Measurements from ENCODE around the gene UBASH3A. TPM values are rescaled to one million over a fixed set of nuclear protein-coding genes. Genes with fewer than 3 reads are reported as not detected.

UBASH3A gene
- total and polyA plus RNA-seq, 4 donors, result 0.58 to 0.88 (median 0.67) TPM

- Histone ChIP-seq H3K9ac (ENCODE audit: insufficient read depth in 1 of 2, low read length in 2 of 2) (no peak overlapping the region), H3K27me3 (ENCODE audit: control insufficient read depth in 3 of 3, insufficient read depth in 3 of 3, low read length in 2 of 3) (no peaks in the 10 kb centered on the region), H3K36me3 (ENCODE audit: control insufficient read depth in 4 of 4, insufficient read depth in 4 of 4, low read length in 4 of 4) (no peaks in the 10 kb centered on the region), H3K9me3 (ENCODE audit: control insufficient read depth in 4 of 4, insufficient read depth in 3 of 4, low read length in 3 of 4) (no peaks in the 10 kb centered on the region), H3K4me1 (ENCODE audit: control insufficient read depth in 5 of 5, insufficient read depth in 5 of 5, low read length in 5 of 5) (peaks cover 0 to 2% (median 0%) of the 10 kb centered on the region in 5 donors), H3K4me3 (no peak overlapping the region), H3K27ac (ENCODE audit: low read depth in 1 of 2, low read length in 1 of 2) (peak overlapping the region in 1 of 2 donors; percentile 26)
- 91 to 94% methylated on average over 9 of the region's 9 CpGs for WGBS, 2 donors
- no peak for TF ChIP-seq CTCF (IDR thresholded peaks at IDR 0.05; ENCODE audit: control extremely low read depth, extremely low read depth)
- DNase-seq, result no peak
- ATAC-seq (ENCODE audit: insufficient read depth, low FRiP score), result no peak
These were observed 69.9 kb downstream of the UBASH3A start for GRCh38 chr21:42473498-42474042.

- peaks cover 0 to 2% (median 0%) of the 10 kb centered on the region in 5 donors for H3K4me1 ChIP-seq (ENCODE audit: control insufficient read depth in 5 of 5, insufficient read depth in 5 of 5, low read length in 5 of 5)
- peak; percentile 77 for ATAC-seq (ENCODE audit: insufficient read depth, low FRiP score)
- no peak for TF ChIP-seq CTCF (IDR thresholded peaks at IDR 0.05; ENCODE audit: control extremely low read depth, extremely low read depth)
- no peaks in the 10 kb centered on the region for H3K9me3 ChIP-seq (ENCODE audit: control insufficient read depth in 4 of 4, insufficient read depth in 3 of 4, low read length in 3 of 4)
- no peak overlapping the region for H3K9ac ChIP-seq (ENCODE audit: insufficient read depth in 1 of 2, low read length in 2 of 2)
- no peak for DNase-seq
- H3K27ac ChIP-seq (ENCODE audit: low read depth in 1 of 2, low read length in 1 of 2), result peak overlapping the region in 1 of 2 donors; percentile 26
- no peaks in the 10 kb centered on the region for H3K27me3 ChIP-seq (ENCODE audit: control insufficient read depth in 3 of 3, insufficient read depth in 3 of 3, low read length in 2 of 3)
- H3K36me3 ChIP-seq (ENCODE audit: control insufficient read depth in 4 of 4, insufficient read depth in 4 of 4, low read length in 4 of 4), result no peaks in the 10 kb centered on the region
- 74 to 83% methylated on average over 14 of the region's 14 CpGs for WGBS, 2 donors
- H3K4me3 ChIP-seq, result no peak overlapping the region
These were observed 70.5 kb downstream of the UBASH3A start for GRCh38 chr21:42474043-42474831.

GRCh38 chr21:42475036-42475435, 71.3 kb downstream of the UBASH3A start:
- no peak for DNase-seq
- Histone ChIP-seq H3K9ac (ENCODE audit: insufficient read depth in 1 of 2, low read length in 2 of 2) (no peak overlapping the region), H3K27me3 (ENCODE audit: control insufficient read depth in 3 of 3, insufficient read depth in 3 of 3, low read length in 2 of 3) (no peaks in the 10 kb centered on the region), H3K27ac (ENCODE audit: low read depth in 1 of 2, low read length in 1 of 2) (no peak overlapping the region), H3K36me3 (ENCODE audit: control insufficient read depth in 4 of 4, insufficient read depth in 4 of 4, low read length in 4 of 4) (no peaks in the 10 kb centered on the region), H3K9me3 (ENCODE audit: control insufficient read depth in 4 of 4, insufficient read depth in 3 of 4, low read length in 3 of 4) (no peaks in the 10 kb centered on the region), H3K4me3 (no peak overlapping the region), H3K4me1 (ENCODE audit: control insufficient read depth in 5 of 5, insufficient read depth in 5 of 5, low read length in 5 of 5) (peaks cover 0 to 2% (median 0%) of the 10 kb centered on the region in 5 donors)
- ATAC-seq (ENCODE audit: insufficient read depth, low FRiP score), result no peak
- no peak for TF ChIP-seq CTCF (IDR thresholded peaks at IDR 0.05; ENCODE audit: control extremely low read depth, extremely low read depth)
- 92 to 95% methylated on average over 7 of the region's 7 CpGs for WGBS, 2 donors
